Mucosa of stomach (tissue), 1 donor: ENCODE data around the gene MT2A.

Experiments used
- H3K27me3 ChIP-seq: one replicate; pipeline ENCODE4 v1.7.0; 2013; ENCODE audit warnings: mild to moderate bottlenecking, low read length; ENCODE audit not compliant: control insufficient read depth, insufficient read depth
- H3K36me3 ChIP-seq: one replicate; pipeline ENCODE4 v1.7.0; 2013; ENCODE audit warnings: low read length; ENCODE audit not compliant: control insufficient read depth, insufficient read depth
- H3K4me1 ChIP-seq: one replicate; pipeline ENCODE4 v1.7.0; 2013; ENCODE audit warnings: mild to moderate bottlenecking, low read length; ENCODE audit not compliant: control insufficient read depth, insufficient read depth
- H3K4me3 ChIP-seq: one replicate; pipeline ENCODE4 v1.7.0; 2013; ENCODE audit warnings: low read length
- H3K9ac ChIP-seq: one replicate; pipeline ENCODE4 v1.7.0; 2013; ENCODE audit warnings: mild to moderate bottlenecking, low read length, moderate library complexity
- H3K9me3 ChIP-seq: one replicate; pipeline ENCODE4 v1.7.0; 2013; ENCODE audit warnings: mild to moderate bottlenecking, low read length, moderate library complexity; ENCODE audit not compliant: control insufficient read depth
- donor health status: Pancreatic carcinoma.

MT2A gene

DNA sequence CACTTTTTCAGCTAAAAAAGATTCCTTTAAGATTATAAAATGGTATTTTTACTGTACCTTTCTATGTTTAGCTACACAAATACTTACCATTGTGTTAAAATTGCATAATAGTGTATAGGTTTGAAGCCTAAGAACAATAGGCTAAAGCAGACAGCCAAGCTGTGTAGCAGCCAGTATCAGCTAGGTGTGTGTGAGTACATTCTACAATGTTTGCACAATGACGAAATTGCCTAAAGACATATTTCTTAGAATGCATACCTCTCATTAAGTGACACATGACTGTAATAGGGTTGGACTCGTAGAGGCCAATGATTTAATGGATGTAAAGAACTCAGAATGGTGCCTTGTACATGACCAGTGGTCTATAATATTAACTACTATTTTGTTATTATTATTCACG, 41.4 kb downstream of the MT2A start:
- Histone ChIP-seq H3K4me1 (peaks cover 38% of the 10 kb centered on the region), H3K4me3 (no peak overlapping the region), H3K27me3 (peaks cover 5% of the 10 kb centered on the region), H3K9ac (no peak overlapping the region), H3K9me3 (no peaks in the 10 kb centered on the region), H3K36me3 (no peaks in the 10 kb centered on the region)

DNA sequence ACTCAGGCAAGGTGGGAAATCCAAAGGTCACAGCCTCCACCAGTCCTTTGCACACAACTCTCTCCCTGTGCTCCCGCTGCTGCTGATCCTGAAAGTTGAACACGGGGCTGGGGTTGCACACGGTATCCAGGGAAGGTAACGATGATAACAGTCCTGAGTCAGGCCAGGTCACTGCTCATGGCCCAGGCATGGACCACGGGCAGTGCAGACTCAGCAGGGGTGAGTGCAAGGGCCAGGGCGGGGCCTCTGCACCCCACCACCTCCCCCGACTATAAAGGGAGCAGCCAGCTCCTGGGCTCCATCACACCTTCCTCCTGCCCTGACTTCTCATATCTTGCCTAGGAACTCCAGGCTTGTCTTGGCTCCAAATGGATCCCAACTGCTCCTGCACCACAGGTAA, 43.2 kb downstream of the MT2A start, which contains the start of gene MT1B:
Gene MT1B (plus strand): TSS at position 301 of the 400 bp plus-strand sequence. CDS start 68 bp downstream, at position 369.
- no peak within 1 kb of the TSS for H3K9ac ChIP-seq
- no peaks in the 10 kb centered on the region for H3K36me3 ChIP-seq
- no peaks in the 10 kb centered on the region for H3K9me3 ChIP-seq
- H3K4me3 ChIP-seq = no peak within 1 kb of the TSS
- peaks cover 5% of the 10 kb centered on the region for H3K27me3 ChIP-seq
- H3K4me1 ChIP-seq = peaks cover 29% of the 10 kb centered on the region

DNA sequence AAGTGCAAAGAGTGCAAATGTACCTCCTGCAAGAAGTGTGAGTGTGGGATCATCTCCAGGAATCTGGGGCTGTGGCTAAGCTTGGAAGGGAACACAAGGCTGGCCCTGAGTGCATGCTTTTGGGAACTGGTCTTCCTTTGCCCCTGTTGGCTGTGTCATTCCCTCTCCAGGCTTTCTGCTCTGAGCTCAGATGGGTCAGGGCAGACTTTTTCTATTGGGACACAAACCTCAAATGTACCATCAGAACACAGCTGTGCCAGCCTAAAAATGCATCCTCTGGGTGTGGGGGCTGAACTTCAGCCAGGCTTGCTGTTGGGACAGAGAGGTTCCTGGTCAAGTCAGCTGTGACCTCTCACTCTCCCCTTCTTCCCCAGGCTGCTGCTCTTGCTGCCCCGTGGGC, 44.2 kb downstream of the MT2A start:
- no peaks in the 10 kb centered on the region for H3K9me3 ChIP-seq
- no peak overlapping the region for H3K4me3 ChIP-seq
- no peaks in the 10 kb centered on the region for H3K36me3 ChIP-seq
- H3K27me3 ChIP-seq = peaks cover 2% of the 10 kb centered on the region
- peaks cover 27% of the 10 kb centered on the region for H3K4me1 ChIP-seq
- no peak overlapping the region for H3K9ac ChIP-seq

DNA sequence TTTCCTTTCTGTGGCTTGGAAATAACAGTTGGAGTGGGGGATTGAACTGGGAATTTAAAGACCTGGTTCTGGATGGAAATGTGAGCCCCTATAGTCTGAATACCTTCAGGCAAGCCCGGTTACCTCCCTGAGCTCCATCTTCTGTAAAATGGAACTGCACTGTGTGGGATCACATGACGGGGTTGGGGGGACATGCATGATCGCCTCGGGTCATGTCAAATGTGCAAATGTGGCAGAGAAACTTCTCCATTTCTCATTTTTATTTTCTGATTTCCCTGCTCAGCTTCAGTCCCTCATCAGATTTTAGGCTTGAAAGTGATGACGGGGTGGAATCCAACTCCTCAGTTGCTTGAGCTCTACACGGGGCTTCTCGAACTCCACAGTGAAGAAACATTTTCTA, 44.8 kb downstream of the MT2A start:
- Histone ChIP-seq H3K4me1 (peaks cover 25% of the 10 kb centered on the region), H3K9me3 (no peaks in the 10 kb centered on the region), H3K4me3 (no peak overlapping the region), H3K36me3 (no peaks in the 10 kb centered on the region), H3K27me3 (no peaks in the 10 kb centered on the region), H3K9ac (no peak overlapping the region)

DNA sequence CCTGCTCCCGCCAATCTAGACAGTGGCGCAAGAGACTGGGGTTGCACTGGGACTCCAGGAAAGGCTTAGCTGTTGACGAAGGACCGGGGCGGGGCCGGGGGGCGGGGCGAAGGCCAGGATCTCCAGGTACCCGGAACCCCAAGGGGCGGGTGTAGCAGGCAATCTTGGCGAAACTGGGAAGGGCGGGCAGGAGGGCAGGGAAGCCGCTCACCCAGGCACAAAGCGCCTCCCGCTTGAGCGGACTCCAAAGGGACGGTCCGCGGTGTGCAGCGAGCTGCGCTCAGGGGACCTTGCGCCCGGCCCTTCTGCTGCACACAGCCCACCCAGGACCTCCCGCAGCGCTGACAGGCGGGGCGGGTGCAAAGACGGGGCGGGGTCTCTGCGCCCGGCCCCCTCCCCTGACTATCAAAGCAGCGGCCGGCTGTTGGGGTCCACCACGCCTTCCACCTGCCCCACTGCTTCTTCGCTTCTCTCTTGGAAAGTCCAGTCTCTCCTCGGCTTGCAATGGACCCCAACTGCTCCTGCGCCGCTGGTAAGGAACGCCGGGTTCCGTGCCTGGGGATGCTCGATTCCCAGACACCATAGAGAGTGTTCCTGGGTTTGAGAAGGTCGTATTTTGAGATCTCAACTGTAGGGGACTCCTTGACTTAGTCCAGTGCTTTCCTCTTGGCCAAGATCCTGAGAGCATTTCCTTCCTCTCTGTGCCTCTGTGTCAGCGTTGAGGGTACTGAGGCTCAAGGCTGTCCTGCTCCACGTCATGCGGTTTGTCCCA, 49.4 kb downstream of the MT2A start, which contains the start of gene MT1F:
Gene MT1F (plus strand): TSS at position 405 of the 772 bp plus-strand sequence. CDS start 100 bp downstream, at position 505.
- Histone ChIP-seq H3K27me3 (peaks cover 7% of the 10 kb centered on the region), H3K4me3 (peak within 1 kb of the TSS; percentile 80), H3K36me3 (no peaks in the 10 kb centered on the region), H3K9ac (peak within 1 kb of the TSS; percentile 81), H3K4me1 (peaks cover 19% of the 10 kb centered on the region), H3K9me3 (no peaks in the 10 kb centered on the region)

DNA sequence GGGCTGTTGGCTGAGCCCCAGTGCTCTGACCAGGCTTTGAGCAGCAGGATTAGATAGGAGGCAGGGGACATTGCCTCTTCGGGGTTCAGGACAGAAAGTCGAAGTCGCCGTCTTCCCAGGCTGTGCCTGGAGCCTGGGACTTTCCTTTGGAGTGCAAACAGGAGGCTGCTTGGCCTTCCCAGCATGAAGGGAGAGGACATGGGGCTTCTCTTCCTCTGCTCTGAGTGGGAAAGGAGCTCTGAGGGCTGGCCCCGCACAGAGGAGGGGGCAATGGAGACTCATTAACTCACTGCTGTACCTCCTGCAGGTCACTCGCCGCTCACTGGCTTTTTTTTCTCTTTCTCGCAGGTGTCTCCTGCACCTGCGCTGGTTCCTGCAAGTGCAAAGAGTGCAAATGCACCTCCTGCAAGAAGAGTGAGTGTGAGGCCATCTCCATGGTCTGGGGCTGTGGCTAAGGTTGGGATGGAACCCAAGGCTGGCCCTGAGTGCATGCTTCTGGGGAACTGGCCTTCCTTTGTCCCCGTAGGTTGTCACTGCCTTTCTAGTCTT, 50.0 kb downstream of the MT2A start:
- Histone ChIP-seq H3K9me3 (no peaks in the 10 kb centered on the region), H3K4me1 (peaks cover 19% of the 10 kb centered on the region), H3K36me3 (no peaks in the 10 kb centered on the region), H3K27me3 (peaks cover 9% of the 10 kb centered on the region), H3K9ac (peak overlapping the region; percentile 81), H3K4me3 (peak overlapping the region; percentile 80)
